B cell (primary cell): Measurements from ENCODE around the gene RAD50. TPM values are rescaled to one million over a fixed set of nuclear protein-coding genes. Genes with fewer than 3 reads are reported as not detected.

Experiments used
- ATAC-seq: fragments of 200-7000 bp; cut with Tn5 transposase; one replicate; pipeline ENCODE4 v1.10.0; 2021; ENCODE audit warnings: low read depth, mild to moderate bottlenecking, moderate number of reproducible peaks, moderate library complexity
- CTCF ChIA-PET: fragments of 350-600 bp; sonication (Branson Sonifier 250); formaldehyde crosslinking; loops from one replicate; lab custom pipeline; 2021; ENCODE audit warnings: antibody characterized with exemption, inconsistent platforms; lab: Charles Lee
- POLR2A ChIA-PET: fragments of 350-600 bp; sonication (Branson Sonifier 250); formaldehyde crosslinking; loops from one replicate; lab custom pipeline; 2021; ENCODE audit warnings: antibody characterized with exemption; lab: Charles Lee
- DNase-seq: peaks from one replicate; pipeline ENCODE4 v3.0.0; 2013
- H2AFZ ChIP-seq: 2 replicates; pipeline ENCODE4 v1.6.1; 2012; ENCODE audit warnings: mild to moderate bottlenecking, low read depth, low read length; ENCODE audit not compliant: insufficient read depth, poor library complexity, severe bottlenecking
- H3K27ac ChIP-seq, 2 donors: 1 replicate in 1 of 2; 2 replicates in 1 of 2; pipeline ENCODE4 v1.5.1; 2012 to 2013; ENCODE audit warnings: low read length in 2 of 2, mild to moderate bottlenecking in 2 of 2, moderate library complexity in 1 of 2
- H3K27me3 ChIP-seq, 4 experiments: fragments of 200-600 bp in 1 of 4; sonication (generic) in 1 of 4; replicated peaks in 1 of 4; 1 replicate in 2 of 4; 2 replicates in 2 of 4; pipeline versions ENCODE4 v1.6.1 to v1.7.0; 2013 to 2016; ENCODE audit warnings: low read length in 3 of 4, mild to moderate bottlenecking in 2 of 4, mixed read lengths in 1 of 4, moderate library complexity in 1 of 4; ENCODE audit not compliant: insufficient read depth in 4 of 4, control insufficient read depth in 3 of 4; ENCODE audit errors: control extremely low read depth in 1 of 4
- H3K36me3 ChIP-seq, 2 experiments: replicated peaks in 1 of 2; 1 replicate in 1 of 2; 2 replicates in 1 of 2; pipeline versions ENCODE4 v1.6.1 to v1.7.1; 2013; ENCODE audit warnings: low read length in 1 of 2; ENCODE audit not compliant: insufficient read depth in 2 of 2, control insufficient read depth in 1 of 2; ENCODE audit errors: control extremely low read depth in 1 of 2, extremely low read depth in 1 of 2
- H3K4me1 ChIP-seq, 2 donors: fragments of 200-600 bp in 1 of 2; sonication (generic) in 1 of 2; 1 replicate in 1 of 2; 2 replicates in 1 of 2; pipeline versions ENCODE4 v1.5.1 to v1.6.1; 2013 to 2017; ENCODE audit warnings: low read length in 2 of 2; ENCODE audit not compliant: control insufficient read depth in 2 of 2, insufficient read depth in 2 of 2
- H3K4me2 ChIP-seq: replicated peaks from 2 replicates; pipeline ENCODE3; 2012; ENCODE audit warnings: mild to moderate bottlenecking, low read depth, low read length; ENCODE audit not compliant: poor library complexity, severe bottlenecking
- H3K4me3 ChIP-seq, 5 experiments: fragments of 200-600 bp in 1 of 5; sonication (generic) in 1 of 5; 1 replicate in 3 of 5; 2 replicates in 2 of 5; pipeline versions ENCODE4 v1.5.1 to v1.7.0; 2011 to 2016; ENCODE audit warnings: low read length in 4 of 5, mild to moderate bottlenecking in 4 of 5, low read depth in 2 of 5, control low read depth in 1 of 5, moderate library complexity in 1 of 5; ENCODE audit not compliant: insufficient read depth in 1 of 5; ENCODE audit errors: control extremely low read depth in 1 of 5, extremely low read depth in 1 of 5
- H3K79me2 ChIP-seq: fragments of 200-600 bp; sonication (generic); one replicate; pipeline ENCODE4 v1.6.0; 2016; ENCODE audit warnings: low read length; ENCODE audit not compliant: control insufficient read depth, insufficient read depth
- H3K9ac ChIP-seq: fragments of 200-600 bp; sonication (generic); 2 replicates; pipeline ENCODE4 v1.6.1; 2017; ENCODE audit warnings: mild to moderate bottlenecking, low read length, moderate library complexity
- H3K9me3 ChIP-seq, 3 donors: one replicate each; pipeline versions ENCODE4 v1.6.1 to v1.7.1; 2013; ENCODE audit warnings: low read length in 2 of 3; ENCODE audit not compliant: control insufficient read depth in 2 of 3, insufficient read depth in 1 of 3; ENCODE audit errors: control extremely low read depth in 1 of 3
- H4K20me1 ChIP-seq: 2 replicates; pipeline ENCODE4 v1.6.0; 2012; ENCODE audit warnings: mild to moderate bottlenecking, low read length; ENCODE audit not compliant: insufficient read depth, control insufficient read depth, poor library complexity, severe bottlenecking
- H3K27ac Mint-ChIP-seq: one replicate; pipeline ENCODE4 v1.8.0; 2021; ENCODE audit warnings: mixed read lengths
- H3K27me3 Mint-ChIP-seq: one replicate; pipeline ENCODE4 v1.8.0; 2021; ENCODE audit warnings: mixed read lengths
- H3K4me1 Mint-ChIP-seq: one replicate; pipeline ENCODE4 v1.8.0; 2021; ENCODE audit warnings: mixed read lengths
- H3K4me3 Mint-ChIP-seq: one replicate; pipeline ENCODE4 v1.8.0; 2021; ENCODE audit warnings: mixed read lengths
- H3K9me3 Mint-ChIP-seq: one replicate; pipeline ENCODE4 v1.8.0; 2022; ENCODE audit warnings: mixed read lengths; ENCODE audit not compliant: insufficient read depth
- EZH2 ChIP-seq: IDR thresholded peaks from 2 replicates; pipeline ENCODE4 v1.6.1; 2012; ENCODE audit warnings: borderline replicate concordance, low read depth, mild to moderate bottlenecking, moderate library complexity, low read length; ENCODE audit not compliant: insufficient read depth, poor library complexity, severe bottlenecking
- WGBS: methylation state at CpG from one replicate; pipeline ENCODE4 v1.1.5; 2013; ENCODE audit warnings: missing lambda C conversion rate; ENCODE audit not compliant: insufficient coverage; 5-methylcytosine and 5-hydroxymethylcytosine counted together
- intact Hi-C: fragments of 100-400 bp; cut with micrococcal nuclease; formaldehyde crosslinking; loops from one replicate; pipeline ENCODE4 v1.10.0; 2022
- polyA plus RNA-seq: library from polyadenylated mRNA; depleted of rRNA; stranded (reverse); fragments of >200 nt; gene quantifications from 2 replicates; pipeline ENCODE4 v1.2.3, GENCODE V29; 2012
- total RNA-seq, 2 donors: library from RNA; stranded (reverse); fragments of 120-200 nt in 1 of 2; gene quantifications; 1 replicate in 1 of 2; 2 replicates in 1 of 2; pipeline versions ENCODE4 v1.2.3 to v1.2.4, GENCODE V29; 2013 to 2022
- TF ChIP-seq, protein P1 (sequence below): fragments of 200-600 bp; IDR thresholded peaks from one replicate; pipeline ENCODE4 v1.8.0; 2022; ENCODE audit warnings: antibody characterized with exemption, mild to moderate bottlenecking

Gene RAD50
- total and polyA plus RNA-seq, 2 donors (not counting 1 experiment from before 2014, with no cell fraction given): 11.2 to 32.7 TPM

DNA sequence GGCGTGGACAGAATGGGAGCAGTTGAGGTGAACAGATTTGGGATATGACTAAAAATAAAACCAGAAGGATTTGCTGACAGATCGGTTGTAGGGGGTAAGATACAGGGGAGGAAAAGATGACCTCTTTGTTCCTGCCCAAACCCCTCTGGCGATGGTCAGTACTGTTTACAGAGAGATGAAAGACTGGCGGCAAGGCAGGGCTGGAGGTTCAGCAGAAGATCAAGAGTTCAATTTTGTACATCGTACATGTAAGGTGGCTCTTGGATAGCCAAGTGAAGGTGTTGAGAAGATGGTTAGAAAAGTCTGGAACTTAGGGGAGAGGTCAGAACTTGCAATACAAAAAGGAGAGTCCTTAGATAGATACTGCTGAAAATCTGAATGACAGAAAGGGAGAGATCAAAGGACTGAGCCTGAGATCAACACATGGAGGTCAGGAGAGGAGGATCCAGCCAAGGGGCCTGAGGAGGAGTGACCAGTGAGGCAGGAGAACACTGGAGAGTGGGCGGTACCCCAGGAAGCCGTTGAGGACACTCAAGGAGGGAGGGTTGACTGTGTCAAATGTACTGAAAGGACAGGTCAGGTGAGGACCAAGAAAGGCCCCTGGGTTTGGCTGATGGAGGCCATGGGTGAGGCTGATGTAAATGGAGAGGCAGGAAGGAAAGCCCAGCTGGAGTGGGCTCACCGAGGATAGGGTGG, 124.2 kb downstream of the RAD50 start:
- Histone ChIP-seq H3K4me3 (no peak overlapping the region), H3K9me3 (no peaks in the 10 kb centered on the region), H3K79me2 (no peaks in the 10 kb centered on the region), H3K27ac (peak overlapping the region in 1 of 2 donors; percentile 21), H3K9ac (no peak overlapping the region), H3K4me2 (peak overlapping the region; percentile 13), H3K36me3 (no peaks in the 10 kb centered on the region), H3K4me1 (peaks cover 19 to 20% of the 10 kb centered on the region in 2 donors), H4K20me1 (no peaks in the 10 kb centered on the region), H3K27me3 (no peaks in the 10 kb centered on the region), H2AFZ (no peak overlapping the region)
- no peak for DNase-seq
- ChIA-PET POLR2A (no interaction called here), CTCF (no interaction called here)
- ATAC-seq: no peak
- Mint-ChIP-seq H3K9me3 (no peaks in the 10 kb centered on the region), H3K4me3 (no peak overlapping the region), H3K27me3 (no peaks in the 10 kb centered on the region), H3K27ac (peak overlapping the region; percentile 32), H3K4me1 (peaks cover 28% of the 10 kb centered on the region)
- 87% methylated on average over 8 of the region's 8 CpGs for WGBS
- TF ChIP-seq, protein P1, sequence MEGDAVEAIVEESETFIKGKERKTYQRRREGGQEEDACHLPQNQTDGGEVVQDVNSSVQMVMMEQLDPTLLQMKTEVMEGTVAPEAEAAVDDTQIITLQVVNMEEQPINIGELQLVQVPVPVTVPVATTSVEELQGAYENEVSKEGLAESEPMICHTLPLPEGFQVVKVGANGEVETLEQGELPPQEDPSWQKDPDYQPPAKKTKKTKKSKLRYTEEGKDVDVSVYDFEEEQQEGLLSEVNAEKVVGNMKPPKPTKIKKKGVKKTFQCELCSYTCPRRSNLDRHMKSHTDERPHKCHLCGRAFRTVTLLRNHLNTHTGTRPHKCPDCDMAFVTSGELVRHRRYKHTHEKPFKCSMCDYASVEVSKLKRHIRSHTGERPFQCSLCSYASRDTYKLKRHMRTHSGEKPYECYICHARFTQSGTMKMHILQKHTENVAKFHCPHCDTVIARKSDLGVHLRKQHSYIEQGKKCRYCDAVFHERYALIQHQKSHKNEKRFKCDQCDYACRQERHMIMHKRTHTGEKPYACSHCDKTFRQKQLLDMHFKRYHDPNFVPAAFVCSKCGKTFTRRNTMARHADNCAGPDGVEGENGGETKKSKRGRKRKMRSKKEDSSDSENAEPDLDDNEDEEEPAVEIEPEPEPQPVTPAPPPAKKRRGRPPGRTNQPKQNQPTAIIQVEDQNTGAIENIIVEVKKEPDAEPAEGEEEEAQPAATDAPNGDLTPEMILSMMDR: no peak
- no peak for TF ChIP-seq EZH2
- intact Hi-C loops: no loop called here

DNA sequence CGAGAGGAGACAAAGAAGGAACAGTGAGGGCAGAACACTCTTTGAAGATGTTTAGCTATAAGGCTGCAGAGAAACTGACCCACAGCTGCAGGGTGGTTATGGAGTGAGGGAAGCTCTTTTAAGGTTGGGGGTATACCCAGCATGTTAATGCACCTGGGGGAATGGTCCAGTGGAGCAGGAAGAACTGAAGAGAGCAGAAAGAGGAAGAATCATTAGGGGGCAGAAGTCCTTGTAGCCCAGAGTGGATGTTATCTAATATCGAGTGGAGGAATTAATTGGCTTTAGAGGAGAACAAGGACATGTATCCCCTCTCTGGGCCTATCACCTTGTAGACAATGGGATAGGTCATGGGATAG, 124.7 kb downstream of the RAD50 start:
- peak overlapping the region in 1 of 2 donors; percentile 21 for H3K27ac ChIP-seq
- peak overlapping the region; percentile 13 for H3K4me2 ChIP-seq
- ChIA-PET CTCF (no interaction called here), POLR2A (no interaction called here)
- intact Hi-C loops: no loop called here
- H4K20me1 ChIP-seq: no peaks in the 10 kb centered on the region
- no peaks in the 10 kb centered on the region for H3K9me3 Mint-ChIP-seq
- H3K27ac Mint-ChIP-seq: peak overlapping the region; percentile 32
- no peaks in the 10 kb centered on the region for H3K9me3 ChIP-seq
- H2AFZ ChIP-seq: no peak overlapping the region
- H3K4me1 Mint-ChIP-seq: peaks cover 28% of the 10 kb centered on the region
- DNase-seq (peak; percentile 51), ATAC-seq (peak; percentile 54)
- TF ChIP-seq, protein P1: no peak
- no peak for TF ChIP-seq EZH2
- peak overlapping the region; percentile 1 for H3K4me3 Mint-ChIP-seq
- peaks cover 19 to 20% of the 10 kb centered on the region in 2 donors for H3K4me1 ChIP-seq
- no peak overlapping the region for H3K4me3 ChIP-seq
- H3K36me3 ChIP-seq: no peaks in the 10 kb centered on the region
- H3K27me3 ChIP-seq: no peaks in the 10 kb centered on the region
- no peaks in the 10 kb centered on the region for H3K27me3 Mint-ChIP-seq
- no peak overlapping the region for H3K9ac ChIP-seq
- H3K79me2 ChIP-seq: no peaks in the 10 kb centered on the region
- 24% methylated on average over 2 of the region's 2 CpGs for WGBS
